SK-N-SH (cell line): ENCODE measurements around the gene MAPK11. TPM values are rescaled to one million over a fixed set of nuclear protein-coding genes. Genes with fewer than 3 reads are reported as not detected.
A peak's percentile ranks its signal among the peaks of the same experiment; 100 is the strongest.

Experiments used
- CTCF ChIA-PET: fragments of 300-600, 350-600 bp; formaldehyde crosslinking; extraction: SDS; loops from one replicate; lab custom pipeline; 2021; lab: Yijun Ruan, JAX
- POLR2A ChIA-PET: fragments of 350-600 bp; sonication (Branson Sonifier 250); formaldehyde crosslinking; extraction: SDS; loops from one replicate; lab custom pipeline; 2020; ENCODE audit warnings: antibody characterized with exemption, inconsistent platforms; lab: Yijun Ruan, JAX
- DNase-seq: peaks from one replicate; pipeline ENCODE4 v3.0.0; 2012
- H2AFZ ChIP-seq: fragments of 200-600 bp; sonication (generic); 2 replicates; pipeline ENCODE4 v1.8.1; 2016; ENCODE audit warnings: antibody characterized with exemption, mild to moderate bottlenecking, low read depth
- H3F3A ChIP-seq: fragments of 200-600 bp; sonication (generic); replicated peaks from 2 replicates; pipeline ENCODE3; 2016; ENCODE audit warnings: antibody characterized with exemption, mild to moderate bottlenecking; ENCODE audit not compliant: insufficient read depth
- H3K27ac ChIP-seq, 2 experiments: fragments of 200-500 bp in 1 of 2; fragments of 200-600 bp in 1 of 2; sonication (Bioruptor generic) in 1 of 2; sonication (generic), shearing (Covaris generic) in 1 of 2; 2 replicates each; pipeline versions ENCODE4 v1.5.1 to v1.6.1; 2014 to 2016; ENCODE audit warnings: low read depth in 2 of 2, inconsistent platforms in 1 of 2, low read length in 1 of 2, mild to moderate bottlenecking in 1 of 2, mixed read lengths in 1 of 2
- H3K27me3 ChIP-seq: fragments of 200-600 bp; sonication (generic), shearing (Covaris generic); 2 replicates; pipeline ENCODE4 v1.6.1; 2016; ENCODE audit warnings: mixed run types; ENCODE audit not compliant: insufficient read depth
- H3K36me3 ChIP-seq, 2 experiments: fragments of 200-500 bp in 1 of 2; fragments of 200-600 bp in 1 of 2; sonication (Bioruptor generic) in 1 of 2; sonication (generic) in 1 of 2; replicated peaks in 1 of 2; 2 replicates each; pipeline versions ENCODE3 to v1.5.1; 2014 to 2016; ENCODE audit warnings: low read length in 1 of 2, mild to moderate bottlenecking in 1 of 2; ENCODE audit not compliant: insufficient read depth in 2 of 2, control insufficient read depth in 1 of 2
- H3K4me1 ChIP-seq, 2 experiments: fragments of 200-500 bp in 1 of 2; fragments of 200-600 bp in 1 of 2; sonication (Bioruptor generic) in 1 of 2; sonication (generic), shearing (Covaris generic) in 1 of 2; 2 replicates each; pipeline versions ENCODE4 v1.5.1 to v1.6.1; 2014 to 2016; ENCODE audit warnings: low read depth in 1 of 2, low read length in 1 of 2, mixed run types in 1 of 2; ENCODE audit not compliant: insufficient read depth in 2 of 2, control insufficient read depth in 1 of 2
- H3K4me2 ChIP-seq: fragments of 200-600 bp; sonication (generic), shearing (Covaris generic); 2 replicates; pipeline ENCODE4 v1.6.1; 2017; ENCODE audit warnings: mixed run types
- H3K4me3 ChIP-seq, 2 experiments: fragments of 200-500 bp in 1 of 2; fragments of 200-600 bp in 1 of 2; sonication (Bioruptor generic) in 1 of 2; sonication (generic), shearing (Covaris generic) in 1 of 2; 2 replicates each; pipeline versions ENCODE4 v1.5.1 to v1.8.1; 2014 to 2016; ENCODE audit warnings: low read depth in 2 of 2, inconsistent platforms in 1 of 2, low read length in 1 of 2, mild to moderate bottlenecking in 1 of 2, mixed read lengths in 1 of 2, moderate library complexity in 1 of 2
- H3K79me2 ChIP-seq: fragments of 200-600 bp; sonication (generic); 2 replicates; pipeline ENCODE4 v1.8.1; 2017; ENCODE audit warnings: mild to moderate bottlenecking; ENCODE audit not compliant: insufficient read depth
- H3K9ac ChIP-seq: fragments of 200-600 bp; sonication (generic); 2 replicates; pipeline ENCODE4 v1.6.1; 2017; ENCODE audit warnings: mixed run types
- H3K9me2 ChIP-seq: fragments of 200-600 bp; sonication (generic); 2 replicates; pipeline ENCODE4 v1.6.1; 2017; ENCODE audit warnings: mixed run types
- H3K9me3 ChIP-seq: fragments of 200-600 bp; sonication (generic); 2 replicates; pipeline ENCODE4 v1.6.1; 2017; ENCODE audit warnings: mixed run types, mild to moderate bottlenecking, moderate library complexity
- H4K20me1 ChIP-seq: fragments of 200-600 bp; sonication (generic); 2 replicates; pipeline ENCODE4 v1.6.1; 2017; ENCODE audit warnings: mild to moderate bottlenecking, mixed run types; ENCODE audit not compliant: insufficient read depth
- CTCF ChIP-seq: fragments of 200-600 bp; sonication (generic); IDR thresholded peaks from 2 replicates; pipeline ENCODE4 v1.6.1; 2017; ENCODE audit warnings: antibody characterized with exemption, mild to moderate bottlenecking, moderate library complexity
- ELF1 ChIP-seq: IDR thresholded peaks from 2 replicates; pipeline ENCODE4 v1.4.0; 2012
- FOSL2 ChIP-seq: IDR thresholded peaks from 2 replicates; pipeline ENCODE4 v1.4.0; 2012; ENCODE audit warnings: low read depth, mild to moderate bottlenecking, moderate library complexity, borderline replicate concordance
- FOXM1 ChIP-seq: IDR thresholded peaks from 2 replicates; pipeline ENCODE4 v1.4.0; 2012; ENCODE audit warnings: low read depth, mild to moderate bottlenecking
- GABPA ChIP-seq: IDR thresholded peaks from 2 replicates; pipeline ENCODE4 v1.4.0; 2012; ENCODE audit warnings: low read depth, mild to moderate bottlenecking
- GATA2 ChIP-seq: sonication (generic); formaldehyde crosslinking; IDR thresholded peaks from 2 replicates; pipeline ENCODE4 v1.5.0; 2020; ENCODE audit warnings: mild to moderate bottlenecking, missing genetic modification reagents
- IRF3 ChIP-seq: fragments of 150-350 bp; IDR thresholded peaks from 2 replicates; pipeline ENCODE4 v1.6.1; 2016; ENCODE audit warnings: mild to moderate bottlenecking, low read depth, low read length
- JUND ChIP-seq: IDR thresholded peaks from 2 replicates; pipeline ENCODE4 v1.4.0; 2012
- MXI1 ChIP-seq: IDR thresholded peaks from 2 replicates; pipeline ENCODE4 v1.6.1; 2012; ENCODE audit warnings: mild to moderate bottlenecking, low read depth, low read length, improper control_type of control experiment
- POLR2AphosphoS5 ChIP-seq: IDR thresholded peaks from 2 replicates; pipeline ENCODE4 v1.6.1; 2012; ENCODE audit warnings: low read depth, low read length
- RAD21 ChIP-seq: IDR thresholded peaks from 2 replicates; pipeline ENCODE4 v1.6.1; 2012; ENCODE audit warnings: mild to moderate bottlenecking, low read length
- RCOR1 ChIP-seq: fragments of 150-350 bp; IDR thresholded peaks from 2 replicates; pipeline ENCODE4 v1.6.1; 2017; ENCODE audit warnings: antibody characterized with exemption, low read length
- REST ChIP-seq: IDR thresholded peaks from 2 replicates; pipeline ENCODE4 v1.6.1; 2012; ENCODE audit warnings: mild to moderate bottlenecking, low read depth, low read length, moderate library complexity
- RXRA ChIP-seq: IDR thresholded peaks from 2 replicates; pipeline ENCODE4 v1.4.0; 2012; ENCODE audit warnings: low read depth, mild to moderate bottlenecking, borderline replicate concordance
- SMC3 ChIP-seq: IDR thresholded peaks from 2 replicates; pipeline ENCODE4 v1.6.1; 2012; ENCODE audit warnings: low read depth, low read length, improper control_type of control experiment
- TCF12 ChIP-seq: IDR thresholded peaks from 2 replicates; pipeline ENCODE4 v1.4.0; 2012
- TEAD4 ChIP-seq: IDR thresholded peaks from 2 replicates; pipeline ENCODE4 v1.4.0; 2012; ENCODE audit warnings: mild to moderate bottlenecking, borderline replicate concordance; ENCODE audit not compliant: insufficient read depth
- USF2 ChIP-seq: fragments of 150-350 bp; IDR thresholded peaks from 2 replicates; pipeline ENCODE4 v1.6.1; 2017; ENCODE audit warnings: antibody characterized with exemption, low read length, low read depth, borderline replicate concordance
- YY1 ChIP-seq: IDR thresholded peaks from 2 replicates; pipeline ENCODE4 v1.4.0; 2012; ENCODE audit warnings: low read depth, mild to moderate bottlenecking
- WGBS: methylation state at CpG from one replicate; pipeline ENCODE4 v1.1.6; 2017; ENCODE audit warnings: low lambda C conversion rate; 5-methylcytosine and 5-hydroxymethylcytosine counted together
- polyA plus RNA-seq, 3 experiments: library from polyadenylated mRNA; depleted of rRNA; stranded (reverse); fragments of >200 nt; gene quantifications; 2 replicates each; pipeline ENCODE4 v1.2.3, GENCODE V29; 2012

MAPK11 gene
- polyA plus RNA-seq, 1 of the 3 experiments (the other 2 are of a cell fraction): 36.0 TPM

- Histone ChIP-seq H3K27me3 (no peaks in the 10 kb centered on the region), H3K4me3 (no peak overlapping the region; a peak in 1 of 4 replicates), H3K36me3 (peaks cover 8 to 17% of the 10 kb centered on the region in 2 experiments), H3K79me2 (peaks cover 99% of the 10 kb centered on the region), H3K9me2 (no peaks in the 10 kb centered on the region), H3F3A (peaks cover 13% of the 10 kb centered on the region), H4K20me1 (peaks cover 96% of the 10 kb centered on the region), H3K4me1 (peaks cover 6 to 22% of the 10 kb centered on the region in 2 experiments; a peak in 3 of 4 replicates)
- 48% methylated on average over 5 of the region's 5 CpGs for WGBS
- CTCF ChIA-PET: interaction anchor here (0.7 to 2.6 kb wide), 6 partner anchors 10 to 54 kb away, joined by 3 to 12 read pairs (median 4); no protein-coding TSS in a partner anchor
- TF ChIP-seq GABPA: no peak
- TF ChIP-seq, all 33 proteins: peak for 0
- peak overlapping the region; percentile 68; the same call in 1 of the 2 replicates for H3K9ac ChIP-seq
- peak overlapping the region; percentile 84; the same call in 1 of the 2 replicates for H3K4me2 ChIP-seq
- no peak overlapping the region for H2AFZ ChIP-seq
- no peak for DNase-seq
- H3K9me3 ChIP-seq: no peaks in the 10 kb centered on the region
- peak overlapping the region; percentile 7 to 80; a peak in 3 of 4 replicates for H3K27ac ChIP-seq
- POLR2A ChIA-PET: no interaction called here
Observed at GRCh38 chr22:50294319-50294656, 24.1 kb upstream of the MAPK11 start.

- Histone ChIP-seq H3K4me1 (peaks cover 6 to 22% of the 10 kb centered on the region in 2 experiments; a peak in 3 of 4 replicates), H3K4me3 (peak overlapping the region; percentile 17 to 49; a peak in 2 of 4 replicates), H3K36me3 (peaks cover 10 to 23% of the 10 kb centered on the region in 2 experiments), H3K27ac (peak overlapping the region; percentile 63 to 80), H4K20me1 (peaks cover 98% of the 10 kb centered on the region), H3K4me2 (peak overlapping the region; percentile 84), H3K27me3 (no peaks in the 10 kb centered on the region), H3F3A (peaks cover 13% of the 10 kb centered on the region), H3K9me3 (no peaks in the 10 kb centered on the region), H3K9me2 (no peaks in the 10 kb centered on the region), H3K9ac (peak overlapping the region; percentile 68; the same call in 1 of the 2 replicates), H3K79me2 (peaks cover 100% of the 10 kb centered on the region), H2AFZ (no peak overlapping the region)
- peak; percentile 60 for DNase-seq
- ChIA-PET CTCF (interaction anchor here (0.7 to 2.6 kb wide), 7 partner anchors 9 to 53 kb away, joined by 3 to 12 read pairs (median 3); no protein-coding TSS in a partner anchor), POLR2A (no interaction called here)
- 62% methylated on average over 6 of the region's 42 CpGs for WGBS
- TF ChIP-seq FOXM1: no peak
- TF ChIP-seq ELF1: no peak
- TF ChIP-seq TCF12: peak; percentile 72
- no peak for TF ChIP-seq RXRA
- no peak for TF ChIP-seq RAD21
- TF ChIP-seq GATA2: no peak
- no peak for TF ChIP-seq YY1
- TF ChIP-seq FOSL2: no peak
- 0 out of 2 replicates have a peak, but pooled peaks have one; percentile 15 for TF ChIP-seq POLR2AphosphoS5
- TF ChIP-seq REST: no peak
- no peak for TF ChIP-seq MXI1
- no peak for TF ChIP-seq IRF3
- no peak for TF ChIP-seq USF2
- TF ChIP-seq SMC3: no peak
- no peak for TF ChIP-seq JUND
- TF ChIP-seq CTCF: no peak
- no peak for TF ChIP-seq RCOR1
- peak; percentile 99 for TF ChIP-seq TEAD4
Observed at GRCh38 chr22:50293441-50294318, 23.5 kb upstream of the MAPK11 start.
